ENCODE data around the gene MMP28.

MMP28 gene

GRCh38 chr17:35791681-35792350 is 3.6 kb downstream of the MMP28 start:
- Histone ChIP-seq H3K9ac (ENCODE audit: low read length) (no peak overlapping the region), H3K4me3 (ENCODE audit: low read depth, low read length, poor library complexity, severe bottlenecking) (no peak overlapping the region), H3F3A (ENCODE audit: insufficient read depth, low read length) (no peaks in the 10 kb centered on the region), H3K9me2 (ENCODE audit: low read depth, low read length) (no peaks in the 10 kb centered on the region), H3K4me1 (ENCODE audit: insufficient read depth, low read length, severe bottlenecking) (peaks cover 8% of the 10 kb centered on the region), H3K79me2 (ENCODE audit: insufficient read depth, low read length) (no peaks in the 10 kb centered on the region), H2AFZ (ENCODE audit: low read length) (no peak overlapping the region), H3K4me2 (ENCODE audit: low read length) (no peak overlapping the region), H3K9me3 (ENCODE audit: low read length) (no peaks in the 10 kb centered on the region), H4K20me1 (ENCODE audit: insufficient read depth, low read length) (no peaks in the 10 kb centered on the region), H3K36me3 (ENCODE audit: insufficient read depth, low read length) (no peaks in the 10 kb centered on the region), H3K27ac (ENCODE audit: low read depth, low read length, poor library complexity, severe bottlenecking) (no peak overlapping the region), H3K27me3 (ENCODE audit: insufficient read depth, low read length) (peaks cover 16% of the 10 kb centered on the region)
- TF ChIP-seq, protein P1, sequence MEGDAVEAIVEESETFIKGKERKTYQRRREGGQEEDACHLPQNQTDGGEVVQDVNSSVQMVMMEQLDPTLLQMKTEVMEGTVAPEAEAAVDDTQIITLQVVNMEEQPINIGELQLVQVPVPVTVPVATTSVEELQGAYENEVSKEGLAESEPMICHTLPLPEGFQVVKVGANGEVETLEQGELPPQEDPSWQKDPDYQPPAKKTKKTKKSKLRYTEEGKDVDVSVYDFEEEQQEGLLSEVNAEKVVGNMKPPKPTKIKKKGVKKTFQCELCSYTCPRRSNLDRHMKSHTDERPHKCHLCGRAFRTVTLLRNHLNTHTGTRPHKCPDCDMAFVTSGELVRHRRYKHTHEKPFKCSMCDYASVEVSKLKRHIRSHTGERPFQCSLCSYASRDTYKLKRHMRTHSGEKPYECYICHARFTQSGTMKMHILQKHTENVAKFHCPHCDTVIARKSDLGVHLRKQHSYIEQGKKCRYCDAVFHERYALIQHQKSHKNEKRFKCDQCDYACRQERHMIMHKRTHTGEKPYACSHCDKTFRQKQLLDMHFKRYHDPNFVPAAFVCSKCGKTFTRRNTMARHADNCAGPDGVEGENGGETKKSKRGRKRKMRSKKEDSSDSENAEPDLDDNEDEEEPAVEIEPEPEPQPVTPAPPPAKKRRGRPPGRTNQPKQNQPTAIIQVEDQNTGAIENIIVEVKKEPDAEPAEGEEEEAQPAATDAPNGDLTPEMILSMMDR (IDR thresholded peaks at IDR 0.05; ENCODE audit: low read length), result no peak
- TF ChIP-seq EZH2 (IDR thresholded peaks at IDR 0.05; ENCODE audit: borderline replicate concordance, low read length), result no peak

GRCh38 chr17:35790841-35791240 is 4.6 kb downstream of the MMP28 start:
- H3K79me2 ChIP-seq (ENCODE audit: insufficient read depth, low read length), result no peaks in the 10 kb centered on the region
- no peaks in the 10 kb centered on the region for H3K9me2 ChIP-seq (ENCODE audit: low read depth, low read length)
- no peaks in the 10 kb centered on the region for H3K36me3 ChIP-seq (ENCODE audit: insufficient read depth, low read length)
- H3F3A ChIP-seq (ENCODE audit: insufficient read depth, low read length), result no peaks in the 10 kb centered on the region
- H3K4me3 ChIP-seq (ENCODE audit: low read depth, low read length, poor library complexity, severe bottlenecking), result no peak overlapping the region
- H3K4me2 ChIP-seq (ENCODE audit: low read length), result no peak overlapping the region
- H3K27ac ChIP-seq (ENCODE audit: low read depth, low read length, poor library complexity, severe bottlenecking), result no peak overlapping the region
- no peak for TF ChIP-seq EZH2 (IDR thresholded peaks at IDR 0.05; ENCODE audit: borderline replicate concordance, low read length)
- TF ChIP-seq, protein P1 (IDR thresholded peaks at IDR 0.05; ENCODE audit: low read length), result no peak
- no peak overlapping the region for H2AFZ ChIP-seq (ENCODE audit: low read length)
- H4K20me1 ChIP-seq (ENCODE audit: insufficient read depth, low read length), result no peaks in the 10 kb centered on the region
- peaks cover 8% of the 10 kb centered on the region for H3K4me1 ChIP-seq (ENCODE audit: insufficient read depth, low read length, severe bottlenecking)
- H3K9ac ChIP-seq (ENCODE audit: low read length), result no peak overlapping the region
- peaks cover 13% of the 10 kb centered on the region for H3K27me3 ChIP-seq (ENCODE audit: insufficient read depth, low read length)
- H3K9me3 ChIP-seq (ENCODE audit: low read length), result no peaks in the 10 kb centered on the region

GRCh38 chr17:35788477-35789368 is 6.7 kb downstream of the MMP28 start:
- no peaks in the 10 kb centered on the region for H3F3A ChIP-seq (ENCODE audit: insufficient read depth, low read length)
- TF ChIP-seq, protein P1 (IDR thresholded peaks at IDR 0.05; ENCODE audit: low read length), result no peak
- TF ChIP-seq EZH2 (IDR thresholded peaks at IDR 0.05; ENCODE audit: borderline replicate concordance, low read length), result no peak
- peaks cover 6% of the 10 kb centered on the region; the same call in 1 of the 2 replicates for H3K27me3 ChIP-seq (ENCODE audit: insufficient read depth, low read length)
- no peaks in the 10 kb centered on the region for H3K4me1 ChIP-seq (ENCODE audit: insufficient read depth, low read length, severe bottlenecking)
- H3K4me2 ChIP-seq (ENCODE audit: low read length), result no peak overlapping the region
- no peak overlapping the region for H2AFZ ChIP-seq (ENCODE audit: low read length)
- no peaks in the 10 kb centered on the region for H3K9me3 ChIP-seq (ENCODE audit: low read length)
- H3K4me3 ChIP-seq (ENCODE audit: low read depth, low read length, poor library complexity, severe bottlenecking), result no peak overlapping the region
- no peaks in the 10 kb centered on the region for H4K20me1 ChIP-seq (ENCODE audit: insufficient read depth, low read length)
- no peaks in the 10 kb centered on the region for H3K36me3 ChIP-seq (ENCODE audit: insufficient read depth, low read length)
- no peak overlapping the region for H3K9ac ChIP-seq (ENCODE audit: low read length)
- H3K27ac ChIP-seq (ENCODE audit: low read depth, low read length, poor library complexity, severe bottlenecking), result no peak overlapping the region
- no peaks in the 10 kb centered on the region for H3K9me2 ChIP-seq (ENCODE audit: low read depth, low read length)
- no peaks in the 10 kb centered on the region for H3K79me2 ChIP-seq (ENCODE audit: insufficient read depth, low read length)
